H9 (cell line): ENCODE measurements around the gene MTCH1. TPM values are rescaled to one million over a fixed set of nuclear protein-coding genes. Genes with fewer than 3 reads are reported as not detected.

ENCODE experiments used
- DNase-seq: peaks from one replicate; pipeline ENCODE4 v3.0.0-alpha.2; 2017
- H2AFZ ChIP-seq: one replicate; pipeline ENCODE4 v1.6.1; 2013; ENCODE audit warnings: mild to moderate bottlenecking, low read length, control low read depth, moderate library complexity
- H2AK5ac ChIP-seq: 2 replicates; pipeline ENCODE4 v1.6.1; 2013; ENCODE audit warnings: low read length, control low read depth, mixed read lengths; ENCODE audit not compliant: insufficient read length
- H2BK120ac ChIP-seq: one replicate; pipeline ENCODE4 v1.6.1; 2013; ENCODE audit warnings: low read depth, mild to moderate bottlenecking, low read length, control low read depth, inconsistent platforms; ENCODE audit not compliant: poor library complexity, severe bottlenecking
- H2BK12ac ChIP-seq: 2 replicates; pipeline ENCODE4 v1.6.1; 2013; ENCODE audit warnings: low read length, control low read depth, mixed read lengths, low read depth; ENCODE audit not compliant: insufficient read length
- H2BK15ac ChIP-seq: 2 replicates; pipeline ENCODE4 v1.6.1; 2013; ENCODE audit warnings: low read depth, low read length, control low read depth
- H2BK20ac ChIP-seq: one replicate; pipeline ENCODE4 v1.6.1; 2013; ENCODE audit warnings: low read depth, mild to moderate bottlenecking, low read length, control low read depth, inconsistent platforms; ENCODE audit not compliant: poor library complexity, severe bottlenecking
- H2BK5ac ChIP-seq: 2 replicates; pipeline ENCODE4 v1.6.1; 2013; ENCODE audit warnings: low read length, control low read depth, mixed read lengths; ENCODE audit not compliant: insufficient read length
- H3K14ac ChIP-seq: 2 replicates; pipeline ENCODE4 v1.6.1; 2013; ENCODE audit warnings: low read length, control low read depth; ENCODE audit not compliant: insufficient read depth
- H3K18ac ChIP-seq: 2 replicates; pipeline ENCODE4 v1.6.1; 2013; ENCODE audit warnings: low read depth, mild to moderate bottlenecking, mixed read lengths, low read length, control low read depth; ENCODE audit not compliant: insufficient read length
- H3K23ac ChIP-seq: 2 replicates; pipeline ENCODE4 v1.6.1; 2013; ENCODE audit warnings: low read length, control low read depth, mixed read lengths, low read depth; ENCODE audit not compliant: insufficient read length
- H3K23me2 ChIP-seq: 2 replicates; pipeline ENCODE4 v1.6.1; 2013; ENCODE audit warnings: low read depth, mild to moderate bottlenecking, mixed read lengths, low read length, control low read depth; ENCODE audit not compliant: insufficient read length, poor library complexity, severe bottlenecking
- H3K27ac ChIP-seq: 2 replicates; pipeline ENCODE4 v1.5.1; 2013; ENCODE audit warnings: low read length, control low read depth, mixed read lengths, low read depth; ENCODE audit not compliant: insufficient read length
- H3K27me3 ChIP-seq: 2 replicates; pipeline ENCODE4 v1.6.1; 2013; ENCODE audit warnings: low read length, control low read depth, inconsistent platforms; ENCODE audit not compliant: insufficient read depth
- H3K4ac ChIP-seq: 2 replicates; pipeline ENCODE4 v1.6.1; 2013; ENCODE audit warnings: low read depth, mild to moderate bottlenecking, control low read depth, inconsistent platforms, low read length, moderate library complexity
- H3K4me1 ChIP-seq: 2 replicates; pipeline ENCODE4 v1.6.1; 2013; ENCODE audit warnings: low read length, control low read depth, inconsistent platforms; ENCODE audit not compliant: insufficient read depth
- H3K4me2 ChIP-seq: 2 replicates; pipeline ENCODE4 v1.6.1; 2013; ENCODE audit warnings: low read length, control low read depth, mixed read lengths; ENCODE audit not compliant: insufficient read length, insufficient read depth
- H3K56ac ChIP-seq: 2 replicates; pipeline ENCODE4 v1.6.1; 2013; ENCODE audit warnings: low read depth, mild to moderate bottlenecking, mixed read lengths, low read length, control low read depth; ENCODE audit not compliant: insufficient read length
- H3K79me1 ChIP-seq: 2 replicates; pipeline ENCODE4 v1.6.1; 2013; ENCODE audit warnings: low read depth, mild to moderate bottlenecking, moderate library complexity, low read length, control low read depth, inconsistent platforms; ENCODE audit not compliant: insufficient read depth, poor library complexity, severe bottlenecking
- H3K79me2 ChIP-seq: 2 replicates; pipeline ENCODE4 v1.6.1; 2013; ENCODE audit warnings: low read length, control low read depth, inconsistent platforms; ENCODE audit not compliant: insufficient read depth
- H3K9ac ChIP-seq: 2 replicates; pipeline ENCODE4 v1.6.1; 2013; ENCODE audit warnings: low read length, control low read depth, mixed read lengths; ENCODE audit not compliant: insufficient read length; ENCODE audit errors: extremely low read depth
- H3K9me3 ChIP-seq: one replicate; pipeline ENCODE4 v1.6.1; 2013; ENCODE audit warnings: low read depth, low read length, inconsistent platforms; ENCODE audit not compliant: control insufficient read depth
- H3T11ph ChIP-seq: one replicate; pipeline ENCODE4 v1.6.1; 2013; ENCODE audit warnings: mild to moderate bottlenecking, low read length, control low read depth, inconsistent platforms
- H4K20me1 ChIP-seq: one replicate; pipeline ENCODE4 v1.6.1; 2013; ENCODE audit not compliant: control insufficient read depth, insufficient read length, insufficient read depth
- H4K5ac ChIP-seq: 2 replicates; pipeline ENCODE4 v1.6.1; 2013; ENCODE audit warnings: low read depth, mild to moderate bottlenecking, mixed read lengths, low read length, control low read depth; ENCODE audit not compliant: insufficient read length
- H4K8ac ChIP-seq: replicated peaks from 2 replicates; pipeline ENCODE4 v1.6.1; 2013; ENCODE audit warnings: low read length, control low read depth, mixed read lengths, low read depth; ENCODE audit not compliant: insufficient read length
- H4K91ac ChIP-seq: 2 replicates; pipeline ENCODE4 v1.6.1; 2013; ENCODE audit warnings: low read depth, mild to moderate bottlenecking, moderate library complexity, mixed read lengths, low read length, control low read depth; ENCODE audit not compliant: insufficient read length
- H3K27ac Mint-ChIP-seq, 3 experiments: 2 replicates in 2 of 3; 3 replicates in 1 of 3; pipeline ENCODE4 v1.8.0; 2020 to 2021; ENCODE audit warnings: mixed read lengths in 3 of 3, mild to moderate bottlenecking in 1 of 3, moderate library complexity in 1 of 3
- H3K27me3 Mint-ChIP-seq: 2 replicates; pipeline ENCODE4 v1.8.0; 2021; ENCODE audit warnings: low read depth, mild to moderate bottlenecking, moderate library complexity, mixed read lengths
- H3K36me3 Mint-ChIP-seq, 3 experiments: 2 replicates in 2 of 3; 3 replicates in 1 of 3; pipeline ENCODE4 v1.8.0; 2020 to 2021; ENCODE audit warnings: low read depth in 3 of 3, mixed read lengths in 3 of 3; ENCODE audit not compliant: insufficient read depth in 1 of 3
- H3K4me1 Mint-ChIP-seq, 2 experiments: 2 replicates each; pipeline ENCODE4 v1.8.0; 2020; ENCODE audit warnings: mixed read lengths in 2 of 2
- H3K4me3 Mint-ChIP-seq, 2 experiments: 2 replicates in 1 of 2; 3 replicates in 1 of 2; pipeline ENCODE4 v1.8.0; 2020 to 2021; ENCODE audit warnings: mild to moderate bottlenecking in 2 of 2, mixed read lengths in 2 of 2, moderate library complexity in 1 of 2
- H3K9me3 Mint-ChIP-seq, 2 experiments: 2 replicates in 1 of 2; 3 replicates in 1 of 2; pipeline ENCODE4 v1.8.0; 2020; ENCODE audit warnings: mild to moderate bottlenecking in 2 of 2, mixed read lengths in 2 of 2, moderate library complexity in 1 of 2
- WGBS: extraction: QIAGEN DNeasy Blood & Tissue Kit; methylation state at CpG from one replicate; pipeline ENCODE4 v1.1.7; 2013; ENCODE audit warnings: missing lambda C conversion rate, low lambda C conversion rate, mixed read lengths; ENCODE audit not compliant: insufficient read length; ENCODE audit errors: extremely low coverage; 5-methylcytosine and 5-hydroxymethylcytosine counted together
- total RNA-seq: library from RNA; stranded (reverse); gene quantifications from 2 replicates; pipeline ENCODE4 v1.2.1, GENCODE V29; 2021
- TF ChIP-seq, protein P1 (sequence below): fragments of 200-600 bp; sonication (generic); conservative IDR thresholded peaks from 3 replicates; pipeline ENCODE4 v1.8.0; 2021; ENCODE audit warnings: antibody characterized with exemption, mild to moderate bottlenecking

The MTCH1 gene
- total RNA-seq, 1 experiment from 2014 or later, result 200 TPM

DNA sequence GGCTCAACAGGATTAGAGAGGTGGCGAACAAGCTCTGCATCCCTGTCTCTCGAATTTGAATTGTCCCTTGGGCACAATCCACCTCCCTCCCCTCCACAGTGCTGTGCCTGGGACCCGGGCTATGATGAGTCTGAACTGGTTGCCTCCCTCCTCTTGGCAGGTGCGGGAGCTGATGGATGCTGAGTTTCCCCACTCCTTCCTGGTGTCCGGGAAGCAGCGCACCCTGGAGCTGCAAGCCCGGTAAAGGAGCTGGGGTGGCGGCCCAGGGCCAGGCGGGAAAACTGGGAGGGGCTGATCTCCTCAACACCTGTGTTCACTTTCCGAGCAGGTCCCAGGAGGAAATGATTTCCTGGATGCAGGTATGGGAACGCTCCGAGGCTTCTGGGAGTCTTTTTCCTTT lies 34.4 kb upstream of the MTCH1 start:
- no peak overlapping the region for H3K56ac ChIP-seq
- no peak overlapping the region for H2BK12ac ChIP-seq

More for the DNA sequence above, 34.4 kb upstream of the MTCH1 start:
- Histone ChIP-seq H3K9ac (no peak overlapping the region), H4K5ac (no peak overlapping the region), H3K79me2 (no peaks in the 10 kb centered on the region), H2BK15ac (no peak overlapping the region), H3K9me3 (no peaks in the 10 kb centered on the region), H3T11ph (no peak overlapping the region), H2BK120ac (no peak overlapping the region), H2BK5ac (no peak overlapping the region), H2BK20ac (no peak overlapping the region), H3K4me2 (no peak overlapping the region), H3K18ac (no peak overlapping the region), H3K27ac (no peak overlapping the region), H3K79me1 (no peaks in the 10 kb centered on the region), H2AFZ (no peak overlapping the region), H3K4ac (no peak overlapping the region), H2AK5ac (no peak overlapping the region), H3K23ac (no peak overlapping the region), H4K20me1 (peaks cover 3% of the 10 kb centered on the region), H4K91ac (no peak overlapping the region), H3K23me2 (no peaks in the 10 kb centered on the region), H4K8ac (no peak overlapping the region), H3K14ac (no peak overlapping the region; the same call in 1 of the 2 replicates), H3K4me1 (peaks cover 3% of the 10 kb centered on the region; the same call in 1 of the 2 replicates), H3K27me3 (no peaks in the 10 kb centered on the region)
- peak; percentile 73 for DNase-seq
- no peaks in the 10 kb centered on the region; a peak in 1 of 5 replicates for H3K9me3 Mint-ChIP-seq
- TF ChIP-seq, protein P1, sequence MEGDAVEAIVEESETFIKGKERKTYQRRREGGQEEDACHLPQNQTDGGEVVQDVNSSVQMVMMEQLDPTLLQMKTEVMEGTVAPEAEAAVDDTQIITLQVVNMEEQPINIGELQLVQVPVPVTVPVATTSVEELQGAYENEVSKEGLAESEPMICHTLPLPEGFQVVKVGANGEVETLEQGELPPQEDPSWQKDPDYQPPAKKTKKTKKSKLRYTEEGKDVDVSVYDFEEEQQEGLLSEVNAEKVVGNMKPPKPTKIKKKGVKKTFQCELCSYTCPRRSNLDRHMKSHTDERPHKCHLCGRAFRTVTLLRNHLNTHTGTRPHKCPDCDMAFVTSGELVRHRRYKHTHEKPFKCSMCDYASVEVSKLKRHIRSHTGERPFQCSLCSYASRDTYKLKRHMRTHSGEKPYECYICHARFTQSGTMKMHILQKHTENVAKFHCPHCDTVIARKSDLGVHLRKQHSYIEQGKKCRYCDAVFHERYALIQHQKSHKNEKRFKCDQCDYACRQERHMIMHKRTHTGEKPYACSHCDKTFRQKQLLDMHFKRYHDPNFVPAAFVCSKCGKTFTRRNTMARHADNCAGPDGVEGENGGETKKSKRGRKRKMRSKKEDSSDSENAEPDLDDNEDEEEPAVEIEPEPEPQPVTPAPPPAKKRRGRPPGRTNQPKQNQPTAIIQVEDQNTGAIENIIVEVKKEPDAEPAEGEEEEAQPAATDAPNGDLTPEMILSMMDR, result no peak
- no peaks in the 10 kb centered on the region for H3K27me3 Mint-ChIP-seq
- H3K4me1 Mint-ChIP-seq, result peaks cover 22 to 41% of the 10 kb centered on the region in 2 experiments
- no peak overlapping the region for H3K4me3 Mint-ChIP-seq
- WGBS, result no CpG with 5 or more reads among the region's 12 CpGs
- H3K27ac Mint-ChIP-seq, result no peak overlapping the region
- no peaks in the 10 kb centered on the region for H3K36me3 Mint-ChIP-seq
